GM18508 (cell line): ENCODE data around the gene VGLL3.
"Not testable (repeated sequence)": the region's sequence is repeated elsewhere in the genome, so short reads cannot be mapped to it uniquely, and the experiment has no call there.

Experiments used
- ATAC-seq: cut with Tn5 transposase; IDR thresholded peaks from one replicate; pipeline ENCODE4 v1.9.1; 2021; ENCODE audit warnings: moderate number of reproducible peaks; ENCODE audit not compliant: insufficient read depth, unreplicated experiment

VGLL3 gene

DNA sequence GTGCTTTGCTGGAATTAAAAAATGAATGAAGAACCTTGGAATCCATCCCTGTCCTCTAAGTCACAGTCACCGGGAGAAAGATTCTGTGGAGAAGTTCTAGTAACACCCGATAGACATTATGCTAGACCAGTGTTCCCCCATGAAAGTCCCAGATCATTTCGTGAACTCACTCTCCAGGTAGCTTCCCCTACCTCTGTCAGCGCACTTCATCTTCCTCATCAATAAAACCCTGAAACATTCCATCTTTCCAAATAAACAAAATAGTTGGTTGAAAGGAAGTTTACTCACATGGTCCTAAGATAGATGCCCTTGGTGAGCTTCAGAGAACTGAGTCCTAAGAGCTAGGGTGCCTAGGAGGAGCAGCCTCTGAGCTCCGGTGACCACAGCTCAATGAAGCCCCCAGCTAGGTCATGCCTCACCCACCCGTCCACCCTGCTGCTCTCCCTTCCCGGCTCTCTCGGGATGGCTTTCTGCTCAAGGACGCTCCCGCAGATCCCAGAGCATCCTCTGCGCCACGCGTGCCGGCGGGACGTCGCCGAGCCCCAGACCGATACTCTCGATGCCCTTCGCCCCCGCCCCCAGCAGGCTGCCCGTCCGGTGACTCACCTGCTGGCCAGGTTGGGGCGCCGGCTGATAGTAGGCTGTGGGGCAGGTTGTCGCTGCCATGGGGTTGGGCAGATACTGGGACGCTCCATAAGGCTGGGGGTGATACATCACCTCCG is 776 bp downstream of the VGLL3 start:
- no peak for ATAC-seq

DNA sequence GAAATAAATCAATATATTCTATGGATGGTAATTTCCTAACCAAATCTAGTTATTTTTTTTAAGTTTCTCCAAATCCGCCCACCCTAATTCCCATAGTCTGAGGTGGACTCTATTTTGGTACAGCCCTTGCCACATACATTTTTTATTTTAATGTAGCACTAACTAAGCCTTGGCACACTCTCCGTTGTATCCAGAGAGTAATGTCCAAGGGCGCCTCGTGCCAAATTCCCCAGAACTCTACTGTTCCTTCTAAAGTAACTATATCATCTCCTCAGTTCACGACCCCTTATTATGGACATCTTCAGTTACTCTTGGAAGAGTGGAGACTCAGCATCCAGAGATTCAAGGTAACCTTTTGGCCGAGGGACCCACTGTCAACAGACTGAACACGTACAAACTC is 1.3 kb downstream of the VGLL3 start:
- no peak for ATAC-seq

DNA sequence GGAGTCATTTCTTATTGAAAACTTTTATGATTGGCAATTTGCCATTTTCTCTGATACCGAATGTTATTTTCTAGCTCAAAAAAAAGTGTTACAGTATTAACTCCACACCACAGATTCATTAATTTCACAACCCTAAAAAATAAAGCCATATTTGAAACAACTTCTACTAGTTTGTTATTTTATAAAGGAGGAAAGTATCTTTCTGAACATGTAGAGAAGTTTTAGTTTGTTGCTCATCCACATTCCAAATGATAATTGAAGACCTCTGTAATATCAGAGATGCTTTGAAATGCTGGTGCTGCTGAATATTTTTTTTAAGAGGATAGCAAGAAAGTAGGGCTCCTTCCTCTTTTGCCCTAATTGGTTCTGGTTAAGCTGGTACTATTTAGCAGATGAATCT is 1.9 kb downstream of the VGLL3 start:
- ATAC-seq = no peak

DNA sequence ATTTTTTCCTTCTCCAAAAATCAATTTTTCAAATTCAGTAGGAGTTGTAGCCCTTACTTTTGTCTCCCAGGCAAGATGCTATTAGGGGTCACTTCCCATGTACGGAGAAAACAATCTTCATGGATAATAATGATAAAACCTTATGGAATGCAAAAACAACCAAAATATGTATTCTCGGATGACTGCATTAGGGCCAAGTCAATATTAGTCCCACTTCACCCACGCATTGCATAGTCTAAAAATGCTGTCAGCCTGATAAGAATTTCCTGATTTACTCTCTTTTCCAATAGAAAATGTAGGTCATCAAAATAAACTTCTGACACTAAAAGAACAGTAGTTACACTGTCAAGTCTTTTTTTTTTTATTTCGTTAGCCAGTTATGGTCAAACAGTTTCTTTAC is 2.7 kb downstream of the VGLL3 start:
- ATAC-seq = no peak

DNA sequence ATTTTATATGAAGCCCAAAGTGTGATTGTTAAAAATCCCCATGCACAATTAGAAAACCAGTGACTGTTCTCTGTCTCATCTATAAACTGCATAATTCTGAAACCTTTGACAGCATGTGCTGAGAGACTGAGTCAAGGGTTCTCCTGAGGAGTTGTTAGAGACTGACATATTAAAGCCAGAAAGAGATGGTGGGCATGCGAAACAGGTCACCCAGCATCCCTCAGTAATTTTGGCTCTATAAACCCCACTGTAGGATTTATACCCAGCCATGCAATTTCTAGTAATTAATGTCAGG is 3.6 kb downstream of the VGLL3 start:
- no peak for ATAC-seq

DNA sequence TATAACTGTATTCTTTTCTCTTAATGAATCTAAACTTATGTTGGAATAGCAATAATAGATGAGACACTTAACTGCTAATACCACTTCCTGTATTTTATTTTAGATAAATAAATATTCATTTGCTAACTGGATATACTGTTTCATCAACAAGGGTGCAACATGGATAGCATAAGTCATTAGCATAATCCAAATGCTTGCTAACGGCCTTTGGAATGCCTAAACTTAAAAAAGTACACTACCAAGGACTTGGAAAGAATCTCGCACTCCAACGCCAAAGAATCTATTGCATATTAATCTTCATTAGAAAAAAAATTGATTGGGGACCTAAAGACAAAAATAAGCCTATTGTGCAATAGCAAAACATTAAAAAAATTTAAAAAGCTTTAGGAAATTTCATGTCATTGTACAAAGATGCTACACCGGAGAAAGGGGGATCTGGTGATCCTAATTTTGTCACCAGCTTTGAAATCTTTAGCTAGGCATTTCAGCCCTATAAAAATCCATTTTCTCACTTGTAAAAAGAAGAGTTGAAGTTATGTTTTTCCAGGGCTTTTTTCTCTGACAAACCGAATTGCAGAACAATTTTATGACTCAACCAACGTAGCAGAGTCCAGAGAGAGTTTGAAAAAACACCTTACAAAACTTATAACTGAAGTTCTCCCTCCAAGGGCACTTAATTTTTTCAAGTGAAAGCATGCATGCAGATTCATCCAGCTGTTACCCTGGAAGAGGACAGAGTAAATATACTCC is 4.1 kb downstream of the VGLL3 start:
- ATAC-seq = no peak

DNA sequence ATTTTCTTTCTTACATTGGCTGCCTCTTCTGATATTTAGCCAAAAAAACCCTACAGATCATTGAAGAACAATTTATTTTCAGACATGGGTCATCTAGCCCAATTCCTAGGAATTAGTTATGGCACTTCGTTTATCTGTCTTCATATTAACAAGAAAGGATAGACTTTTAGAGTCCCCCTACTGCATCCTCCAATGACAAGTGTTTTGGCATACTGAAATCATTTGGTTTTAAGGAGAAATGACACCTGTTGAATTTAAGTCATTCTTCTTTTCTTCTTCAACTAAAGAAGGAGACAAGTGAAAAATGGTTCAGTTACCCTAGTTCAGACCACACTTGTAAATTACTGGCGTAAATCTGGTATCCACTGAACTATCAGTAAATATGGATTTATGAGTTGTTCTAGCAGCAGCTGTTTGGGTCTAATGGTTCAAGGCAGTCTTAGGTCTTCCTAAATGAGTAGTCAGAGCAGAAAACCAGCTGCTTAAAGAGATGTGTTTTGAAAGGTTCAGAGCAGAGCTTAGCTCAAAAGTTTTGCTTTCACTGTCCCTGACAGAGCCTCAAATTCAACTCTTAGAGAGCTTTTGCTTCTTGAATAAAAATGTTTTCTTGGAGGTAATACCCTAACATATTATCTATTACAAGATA is 5.6 kb downstream of the VGLL3 start:
- no peak for ATAC-seq

DNA sequence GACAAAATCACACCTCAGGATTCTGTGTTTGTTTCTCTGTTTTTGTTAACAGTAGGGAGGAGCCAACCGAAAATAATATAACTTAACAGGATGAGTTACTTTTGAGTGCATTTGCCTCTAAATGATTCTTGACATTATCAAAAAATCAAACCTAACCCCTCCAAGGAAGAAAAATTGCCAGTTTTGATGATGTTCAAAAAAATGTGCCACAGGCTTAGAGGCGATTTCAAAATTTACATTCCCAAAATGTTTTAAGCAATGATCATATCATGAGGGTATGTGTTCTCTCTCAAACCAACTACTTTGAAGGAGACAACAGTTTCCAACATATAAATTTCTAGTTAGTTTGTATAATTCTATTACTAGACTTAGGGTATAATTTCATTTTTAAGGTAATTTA is 6.7 kb downstream of the VGLL3 start:
- no peak for ATAC-seq

DNA sequence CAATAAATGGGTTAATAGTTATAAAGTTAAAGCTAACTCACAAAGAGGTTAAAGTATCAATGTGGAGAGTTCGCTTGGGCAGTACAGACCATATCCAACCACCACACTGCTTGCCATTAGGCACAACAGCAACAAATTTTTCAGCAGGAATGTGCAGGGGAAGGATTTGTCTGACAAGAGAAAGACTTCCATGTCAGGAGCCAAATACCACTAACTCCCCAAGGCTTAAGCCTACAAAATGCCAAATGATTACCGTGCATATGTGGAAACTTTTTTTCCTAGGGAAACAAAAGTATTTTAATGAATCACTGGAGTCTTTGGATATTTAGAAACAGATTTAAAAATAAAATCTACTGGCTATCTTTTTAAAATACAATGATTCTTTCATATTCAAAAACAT is 8.1 kb downstream of the VGLL3 start:
- ATAC-seq = no peak

DNA sequence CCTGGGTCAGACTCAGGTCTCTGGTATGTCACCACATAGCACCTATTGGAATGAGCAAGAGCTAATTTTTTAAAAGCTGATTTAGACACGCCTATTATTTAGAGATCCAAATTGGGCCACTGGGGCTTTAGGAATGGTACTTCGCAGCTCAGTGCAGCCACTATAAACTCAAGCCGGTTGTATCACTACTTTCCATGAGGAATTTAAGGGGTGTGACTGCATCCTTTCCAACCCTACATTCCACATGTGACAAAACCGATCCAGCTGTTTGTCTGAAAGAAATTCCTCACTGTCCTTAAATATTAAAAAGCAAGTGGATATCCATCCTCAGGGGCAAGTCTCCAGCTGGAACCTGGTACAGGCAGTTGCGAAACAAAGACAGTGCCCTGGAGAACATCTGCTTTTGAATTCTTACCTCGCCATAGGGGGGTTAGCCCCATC is 12.8 kb downstream of the VGLL3 start:
- no peak for ATAC-seq

DNA sequence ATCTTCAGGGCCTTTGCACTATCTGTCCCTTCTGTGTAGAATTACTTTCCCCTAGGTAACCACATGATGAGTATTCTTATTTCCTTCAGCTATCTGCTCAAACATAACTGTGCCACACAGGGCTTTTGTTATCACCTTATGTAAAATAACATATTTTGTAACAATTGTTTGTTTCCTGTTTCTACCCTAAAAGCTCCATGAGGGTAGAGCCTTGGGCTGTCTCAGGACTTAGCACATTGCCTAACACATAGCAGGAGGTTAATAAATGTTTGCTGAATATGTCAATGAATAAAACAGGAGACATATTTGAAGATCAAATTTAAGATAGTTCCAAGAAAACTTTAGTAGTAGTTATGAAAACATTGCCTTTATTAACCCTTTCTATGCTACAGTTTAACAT is 14.7 kb downstream of the VGLL3 start:
- ATAC-seq = no peak

DNA sequence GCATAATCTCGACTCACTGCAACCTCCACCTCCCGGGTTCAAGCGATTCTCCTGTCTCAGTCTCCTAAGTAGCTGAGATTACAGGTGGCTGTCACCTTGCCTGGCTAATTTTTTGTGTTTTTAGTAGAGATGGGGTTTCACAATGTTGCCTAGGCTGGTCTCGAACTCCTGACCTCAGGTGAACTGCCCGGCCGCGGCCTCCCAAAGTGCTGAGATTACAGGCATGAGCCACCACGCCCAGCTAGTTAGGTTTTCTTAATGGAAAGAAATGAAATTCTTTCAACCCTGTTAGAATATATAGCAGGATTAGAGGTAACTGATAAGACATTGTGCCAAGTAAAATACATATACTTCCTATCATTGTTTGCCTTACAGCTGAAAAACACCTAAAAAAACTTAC is 16.8 kb downstream of the VGLL3 start:
- ATAC-seq = not testable (repeated sequence)

DNA sequence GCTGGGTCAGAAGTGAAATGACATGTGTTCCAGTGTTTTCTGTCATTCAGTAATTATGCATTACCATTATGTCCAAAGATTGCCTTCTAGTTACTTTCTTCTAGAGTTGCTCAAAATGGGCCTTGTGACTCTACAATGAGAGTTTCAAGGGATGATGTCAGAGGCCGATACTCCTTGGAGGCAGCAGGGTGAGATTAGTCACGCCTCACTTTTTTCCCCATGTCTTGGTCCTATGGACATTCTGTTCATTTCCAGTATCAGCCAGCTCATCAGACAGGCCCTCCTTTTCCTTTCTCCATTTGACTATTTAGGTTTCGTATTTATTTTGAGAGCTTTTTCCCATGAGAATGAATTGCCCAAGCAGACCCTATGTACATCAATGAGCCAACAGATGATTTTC is 17.5 kb downstream of the VGLL3 start:
- ATAC-seq = no peak

DNA sequence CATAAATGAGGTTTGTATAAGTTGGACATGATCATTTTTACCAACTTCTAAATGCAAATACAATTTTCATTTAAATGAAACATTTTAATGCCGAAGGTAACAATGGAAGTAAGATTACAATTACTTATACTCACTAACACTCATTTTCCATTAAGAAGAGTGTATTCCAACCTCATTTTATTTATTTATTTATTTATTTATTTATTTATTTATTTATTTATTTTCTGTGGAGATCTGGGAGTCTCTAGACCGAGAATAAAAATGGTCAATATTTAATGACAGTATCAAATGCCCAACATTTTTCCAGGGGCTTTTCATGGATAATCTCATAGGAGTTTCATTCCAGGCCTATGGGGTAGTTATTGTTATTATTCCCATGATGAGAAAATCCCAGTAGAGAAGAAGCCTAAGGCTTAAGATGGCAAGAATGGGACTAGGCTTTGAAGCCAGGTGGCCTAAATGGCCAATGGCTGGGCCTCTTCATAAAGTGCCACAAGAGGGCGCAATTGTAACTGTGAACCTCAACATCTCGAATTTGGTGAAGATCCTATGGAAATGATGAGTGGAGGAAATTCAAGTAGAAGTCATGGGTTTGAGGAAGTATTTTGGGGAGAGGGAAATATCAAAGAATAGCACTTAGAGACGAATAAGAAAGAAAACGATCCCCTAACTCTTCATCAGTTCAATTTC is 21.3 kb downstream of the VGLL3 start:
- ATAC-seq = peak; percentile 54

DNA sequence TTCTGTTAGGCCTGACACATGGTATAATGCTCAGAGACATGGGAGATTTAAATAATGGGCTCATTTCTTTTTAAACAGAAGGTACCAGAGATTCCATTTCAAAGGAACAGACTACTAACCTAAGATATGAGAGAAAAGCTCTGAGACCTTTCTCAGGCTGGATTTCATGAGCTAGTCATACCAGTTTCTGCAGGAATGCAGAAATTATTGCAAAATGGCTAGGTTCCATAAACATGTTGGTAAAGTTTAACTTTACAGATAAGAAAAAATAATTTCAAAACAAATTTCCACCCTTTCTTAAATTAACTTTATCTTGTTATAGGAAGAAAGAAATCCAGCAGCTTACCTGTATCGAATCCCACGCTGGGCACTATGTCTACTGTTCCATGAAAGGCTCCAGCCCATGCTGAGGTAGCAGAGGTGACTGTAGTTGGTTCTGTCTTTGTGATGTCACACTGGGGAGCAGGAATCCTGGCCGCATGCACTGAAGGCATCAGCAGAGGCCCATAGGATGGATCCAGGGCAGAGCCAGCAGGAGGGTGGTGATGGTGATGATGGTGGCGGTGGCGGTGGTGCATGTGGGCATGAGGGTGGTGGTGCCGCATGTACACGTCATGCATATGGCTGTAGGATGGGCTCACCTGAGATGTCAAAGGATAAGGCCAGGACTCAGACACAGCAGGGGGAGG is 22.6 kb downstream of the VGLL3 start:
- ATAC-seq = no peak

DNA sequence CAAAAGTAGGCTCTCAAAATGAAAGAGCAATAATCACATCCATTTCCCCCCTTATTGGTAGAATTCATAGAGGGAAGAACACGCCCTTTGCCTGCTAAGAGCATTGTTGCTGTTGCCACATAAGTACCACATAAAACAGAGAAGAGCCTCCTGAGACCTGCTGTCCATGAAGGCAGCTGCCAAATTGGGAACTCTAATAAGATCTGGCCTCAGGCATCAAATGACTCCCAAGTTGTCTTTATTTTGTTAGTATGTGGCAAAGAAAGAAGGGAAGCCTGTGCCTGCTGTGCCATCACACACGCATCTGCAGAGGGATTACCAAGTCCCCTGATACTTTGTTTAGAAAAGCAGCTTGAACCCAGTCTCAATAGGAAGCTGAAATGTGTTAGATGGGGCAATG is 23.9 kb downstream of the VGLL3 start:
- ATAC-seq = no peak

DNA sequence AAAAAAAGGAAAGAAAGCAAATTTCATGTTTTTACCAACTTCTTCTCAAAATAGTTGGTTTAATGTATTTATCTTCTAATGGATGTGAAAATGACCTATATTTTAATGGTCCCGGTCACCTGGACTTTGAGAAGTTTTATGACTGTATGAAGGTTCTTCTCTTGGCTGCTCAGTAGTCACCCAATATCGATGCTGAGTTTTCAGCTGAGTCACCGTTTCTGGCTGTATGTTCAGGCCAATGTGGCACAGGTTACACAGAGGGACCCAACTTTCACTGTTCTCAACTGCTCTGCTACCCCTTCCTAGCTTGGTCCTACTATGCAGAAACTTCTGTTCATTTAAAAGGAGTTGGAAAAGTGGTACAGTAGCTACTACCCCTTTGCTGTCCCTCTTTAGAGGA is 25.8 kb downstream of the VGLL3 start:
- ATAC-seq = no peak

DNA sequence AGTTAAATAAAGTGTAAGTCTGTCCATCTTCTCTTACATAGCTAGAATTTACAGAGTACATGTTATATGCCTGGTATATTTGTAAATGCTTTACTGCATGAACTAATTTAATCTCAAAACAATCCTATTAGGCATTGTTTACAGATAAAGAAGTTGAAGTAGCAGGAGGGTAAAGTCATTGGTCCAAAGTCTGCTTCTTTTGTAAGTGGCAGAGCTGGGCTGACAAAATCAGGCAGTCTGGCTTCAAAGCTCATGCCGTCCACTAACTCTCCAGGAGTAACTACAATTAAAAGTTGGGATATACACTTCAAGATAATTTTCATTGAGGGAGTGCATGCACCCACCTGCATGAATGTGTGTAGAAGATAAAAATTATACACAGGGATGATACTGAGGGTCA is 27.3 kb downstream of the VGLL3 start:
- no peak for ATAC-seq

DNA sequence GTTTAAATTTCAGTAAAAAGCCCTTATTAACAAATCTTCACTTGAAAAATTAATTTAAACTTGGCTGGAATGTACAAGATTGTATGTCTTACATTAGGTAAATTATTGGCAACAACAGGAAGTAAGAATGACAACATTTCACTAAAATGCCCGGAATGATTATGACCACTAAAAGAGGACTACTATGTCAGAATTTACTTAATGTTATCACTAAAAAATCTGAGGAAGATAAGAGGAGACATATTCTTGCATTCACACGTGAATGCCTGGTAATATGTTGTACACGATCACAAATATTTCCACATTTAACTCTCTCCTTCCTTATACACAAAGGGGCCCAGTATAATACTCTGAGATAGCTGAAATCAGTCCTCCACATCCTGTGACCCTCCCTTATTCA is 29.7 kb downstream of the VGLL3 start:
- no peak for ATAC-seq

DNA sequence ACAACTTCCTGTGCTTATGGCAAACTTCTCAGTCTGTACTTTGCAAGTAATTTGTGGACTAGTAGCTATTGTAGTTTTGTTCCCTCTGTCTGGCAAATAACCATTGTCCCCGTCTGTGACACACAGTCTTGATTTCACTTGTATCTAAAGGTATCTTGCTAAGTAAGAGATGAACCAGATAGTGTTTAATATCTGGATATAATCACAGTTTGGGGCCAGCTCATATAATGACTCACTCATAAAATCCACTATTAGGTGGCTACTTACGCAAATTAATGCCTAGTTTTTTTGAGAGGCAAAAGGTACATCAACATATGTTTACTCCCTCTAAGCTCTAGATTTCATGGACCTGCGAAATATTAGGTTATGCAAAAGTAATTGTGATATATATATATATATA is 30.4 kb downstream of the VGLL3 start:
- no peak for ATAC-seq

DNA sequence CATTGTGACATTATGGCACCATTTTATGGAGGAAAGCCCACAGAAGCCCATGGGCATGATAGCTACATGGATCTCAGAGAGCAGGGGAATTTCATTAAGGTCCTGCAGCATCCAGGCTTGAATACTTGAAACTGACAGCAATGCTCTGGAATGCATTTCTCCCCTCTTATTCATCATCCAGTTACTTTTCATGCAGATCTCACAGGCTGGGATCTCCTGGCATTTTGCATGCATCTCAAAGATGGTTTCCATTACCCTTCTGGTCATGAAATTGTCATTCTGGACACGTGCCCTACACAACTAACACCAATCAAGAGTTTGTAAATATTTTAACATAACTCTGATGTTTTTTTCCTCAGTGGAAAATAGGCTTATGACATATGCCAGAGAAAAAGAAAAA is 32.4 kb downstream of the VGLL3 start:
- no peak for ATAC-seq
